GM12872 (cell line): Measurements from ENCODE around the gene RSPO1.

Experiments used
- TF ChIP-seq, protein P1 (sequence below): IDR thresholded peaks from 3 replicates; pipeline ENCODE4 v1.5.1; 2011; ENCODE audit warnings: low read depth, mild to moderate bottlenecking, low read length, moderate library complexity; ENCODE audit not compliant: insufficient read depth

Gene RSPO1

DNA sequence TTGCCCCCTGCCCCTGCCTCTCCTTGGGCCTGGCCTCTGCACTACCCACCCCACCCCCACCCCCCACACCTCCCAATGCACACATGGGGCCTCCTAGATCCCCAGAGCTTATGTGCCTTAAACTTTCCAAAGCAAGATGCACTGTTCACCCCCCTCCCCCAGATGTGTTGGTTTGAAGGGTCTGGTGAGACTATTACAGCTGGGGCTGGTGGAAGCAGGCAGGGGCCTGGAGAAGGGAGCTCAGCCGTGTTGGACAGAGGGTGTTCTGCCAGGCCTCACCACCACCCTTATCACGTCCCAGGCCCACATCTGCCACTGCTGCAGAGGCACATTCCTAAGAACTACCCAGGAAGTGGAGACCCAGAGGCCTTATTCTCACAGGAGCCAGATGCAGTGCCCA lies 18.3 kb upstream of the RSPO1 start:
- TF ChIP-seq, protein P1, sequence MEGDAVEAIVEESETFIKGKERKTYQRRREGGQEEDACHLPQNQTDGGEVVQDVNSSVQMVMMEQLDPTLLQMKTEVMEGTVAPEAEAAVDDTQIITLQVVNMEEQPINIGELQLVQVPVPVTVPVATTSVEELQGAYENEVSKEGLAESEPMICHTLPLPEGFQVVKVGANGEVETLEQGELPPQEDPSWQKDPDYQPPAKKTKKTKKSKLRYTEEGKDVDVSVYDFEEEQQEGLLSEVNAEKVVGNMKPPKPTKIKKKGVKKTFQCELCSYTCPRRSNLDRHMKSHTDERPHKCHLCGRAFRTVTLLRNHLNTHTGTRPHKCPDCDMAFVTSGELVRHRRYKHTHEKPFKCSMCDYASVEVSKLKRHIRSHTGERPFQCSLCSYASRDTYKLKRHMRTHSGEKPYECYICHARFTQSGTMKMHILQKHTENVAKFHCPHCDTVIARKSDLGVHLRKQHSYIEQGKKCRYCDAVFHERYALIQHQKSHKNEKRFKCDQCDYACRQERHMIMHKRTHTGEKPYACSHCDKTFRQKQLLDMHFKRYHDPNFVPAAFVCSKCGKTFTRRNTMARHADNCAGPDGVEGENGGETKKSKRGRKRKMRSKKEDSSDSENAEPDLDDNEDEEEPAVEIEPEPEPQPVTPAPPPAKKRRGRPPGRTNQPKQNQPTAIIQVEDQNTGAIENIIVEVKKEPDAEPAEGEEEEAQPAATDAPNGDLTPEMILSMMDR = no peak

DNA sequence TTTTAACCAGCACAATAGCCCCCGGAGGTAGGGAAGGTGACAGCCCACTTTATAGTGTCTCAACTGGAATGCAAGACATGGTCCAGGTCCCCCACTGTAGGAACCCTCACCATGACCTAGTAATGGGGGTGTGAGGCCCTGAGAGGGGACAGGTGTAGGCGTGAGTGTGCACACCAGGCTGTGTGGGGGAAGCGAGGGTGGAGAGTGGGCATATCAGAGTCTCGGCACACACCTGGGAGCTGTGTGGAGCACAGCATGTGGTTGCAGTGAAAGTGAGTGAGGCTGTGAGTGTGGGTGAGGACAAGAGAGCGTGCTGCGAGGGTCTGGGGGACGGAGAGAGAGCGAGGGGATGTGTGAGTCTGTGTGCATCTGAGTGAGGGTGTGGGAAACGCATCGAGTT lies 17.1 kb upstream of the RSPO1 start:
- TF ChIP-seq, protein P1 = no peak

DNA sequence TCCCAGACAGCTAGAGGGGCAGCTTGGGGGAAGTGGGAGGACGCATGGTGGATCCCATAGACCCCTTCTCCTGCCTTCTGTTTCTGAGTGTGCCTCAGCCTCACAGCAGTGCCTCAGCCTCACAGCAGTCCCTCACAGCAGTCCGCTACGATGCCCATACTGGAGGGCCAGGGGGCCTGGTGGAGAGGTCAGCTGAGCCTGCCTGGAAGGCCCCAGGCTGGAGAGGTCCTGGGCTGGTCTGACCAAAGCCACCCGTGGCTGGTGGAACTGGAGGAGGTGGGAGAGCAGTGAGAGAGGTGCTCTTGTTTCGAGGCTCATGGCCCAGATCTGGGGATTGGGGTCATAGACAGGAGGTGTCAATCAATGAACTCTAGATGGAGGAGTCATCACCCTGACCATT lies 16.0 kb upstream of the RSPO1 start:
- TF ChIP-seq, protein P1 = no peak

DNA sequence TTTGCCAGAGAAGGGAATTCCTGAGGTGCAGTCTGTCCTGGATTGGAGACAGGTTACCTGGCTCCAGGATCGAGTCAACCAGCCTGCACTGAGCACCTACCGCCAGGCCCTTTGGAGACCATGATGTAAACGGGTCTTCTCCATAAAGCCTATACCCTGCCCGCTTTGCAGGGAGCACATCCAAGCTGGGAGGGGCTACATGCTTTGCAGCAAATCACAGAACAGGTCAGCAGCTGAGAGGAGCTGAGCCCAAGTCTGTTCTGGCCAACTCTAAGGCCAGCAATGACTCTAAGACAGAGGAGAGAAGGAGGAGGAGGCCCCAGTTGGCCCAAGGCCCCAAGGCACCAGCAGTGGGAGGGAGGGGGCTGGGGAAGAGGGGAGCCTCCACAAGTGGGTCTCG lies 15.5 kb upstream of the RSPO1 start:
- TF ChIP-seq, protein P1 = no peak

DNA sequence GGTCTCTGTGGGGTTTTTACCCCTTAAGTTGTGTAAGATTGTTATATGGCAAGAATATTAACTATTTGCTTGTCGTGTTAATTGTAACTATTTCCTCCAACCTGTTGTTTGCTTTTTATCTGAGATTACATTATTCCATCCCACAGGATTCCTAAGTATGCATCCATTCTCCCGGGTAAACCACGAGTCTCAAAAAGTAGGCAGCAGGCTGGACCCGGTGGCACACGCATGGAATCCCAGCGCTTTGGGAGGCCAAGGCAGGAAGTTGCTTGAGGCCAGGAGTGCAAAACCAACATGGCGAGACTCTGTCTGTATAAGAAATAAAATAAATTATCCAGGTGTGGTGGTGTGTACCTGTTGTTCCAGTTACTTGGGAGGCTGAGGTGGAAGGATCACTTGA lies 12.6 kb upstream of the RSPO1 start:
- TF ChIP-seq, protein P1 = no peak

DNA sequence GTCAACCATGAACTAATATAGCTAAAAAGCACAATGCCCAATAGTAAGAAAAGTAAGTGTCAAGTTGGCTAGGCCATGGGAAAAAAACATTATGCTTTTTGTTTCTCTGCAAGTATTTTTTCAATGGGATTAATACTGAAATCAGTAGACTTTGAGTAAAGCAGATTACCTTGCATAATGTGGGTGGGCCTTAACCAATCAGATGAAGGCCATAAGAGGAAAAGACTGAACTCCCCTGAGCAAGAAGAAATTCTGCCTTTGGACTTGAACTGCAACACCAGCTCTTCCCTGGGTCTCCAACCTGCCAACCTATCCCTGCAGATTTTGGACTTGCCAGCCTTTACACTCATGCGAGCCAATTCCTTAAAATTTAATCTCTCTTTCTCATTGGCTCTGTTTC lies 6.4 kb upstream of the RSPO1 start:
- TF ChIP-seq, protein P1 = no peak

DNA sequence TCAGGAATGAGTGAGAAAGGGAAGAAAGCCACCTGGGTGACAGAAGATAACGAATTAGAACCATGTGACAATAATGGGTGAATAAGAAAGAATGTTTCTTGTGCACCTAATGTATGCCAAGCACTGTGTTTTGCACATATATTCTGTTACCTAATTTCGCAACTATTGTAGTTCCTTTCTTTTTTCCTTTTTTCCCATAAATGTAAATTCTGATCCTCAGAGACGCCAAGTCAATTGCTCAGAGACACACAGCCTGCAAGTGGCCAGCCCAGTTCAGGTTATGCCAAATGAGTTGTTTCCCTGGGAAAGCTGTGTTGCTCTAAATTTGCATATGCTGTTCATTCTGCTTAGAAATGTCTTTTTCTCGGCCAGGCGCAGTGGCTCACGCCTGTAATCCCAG lies 1.7 kb upstream of the RSPO1 start:
- TF ChIP-seq, protein P1 = no peak
